Stimulated activated CD8-positive, alpha-beta memory T cell treated with anti-CD3 and anti-CD28 coated beads, Interleukin-2, amount 100 ng/mL, for 1 hour (primary cell): ENCODE data around the gene VPS13C.
"Not testable (repeated sequence)": the region's sequence is repeated elsewhere in the genome, so short reads cannot be mapped to it uniquely, and the experiment has no call there.

Experiments
- DNase-seq, 2 donors: peaks; one replicate each; pipeline ENCODE4 v3.0.0-alpha.2; 2020; ENCODE audit warnings: low read depth in 2 of 2

The VPS13C gene

DNA sequence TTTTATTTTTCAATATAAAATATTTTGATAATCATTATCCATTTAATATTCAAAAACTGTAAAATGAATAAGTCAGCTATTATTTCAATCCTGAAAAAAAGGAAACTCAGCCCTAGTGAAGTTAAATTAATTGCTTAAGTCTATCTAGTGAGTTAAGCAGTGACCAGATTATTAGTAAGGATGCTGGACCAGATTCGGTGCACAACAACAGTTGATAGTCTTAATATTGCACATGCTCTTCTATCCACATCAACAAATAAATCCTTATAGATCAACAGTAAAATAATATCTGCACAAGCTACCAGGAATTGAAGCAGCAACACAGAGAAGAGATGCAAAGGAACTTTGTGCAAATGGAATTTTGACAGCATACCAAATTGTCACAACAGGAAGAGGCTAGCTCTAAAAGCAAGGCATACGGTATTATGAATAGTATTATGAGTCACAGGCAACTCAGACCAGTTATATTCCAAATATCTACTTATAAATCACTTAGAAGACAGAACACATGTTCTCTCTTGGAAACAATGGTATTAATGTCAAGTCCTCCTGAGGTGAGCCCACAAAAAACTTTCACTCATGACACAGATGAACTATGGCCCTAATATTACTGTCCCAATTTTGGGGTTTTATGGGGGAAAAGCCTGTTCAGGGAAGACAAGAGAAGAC lies 24.9 kb downstream of the VPS13C start:
- DNase-seq = no peak

DNA sequence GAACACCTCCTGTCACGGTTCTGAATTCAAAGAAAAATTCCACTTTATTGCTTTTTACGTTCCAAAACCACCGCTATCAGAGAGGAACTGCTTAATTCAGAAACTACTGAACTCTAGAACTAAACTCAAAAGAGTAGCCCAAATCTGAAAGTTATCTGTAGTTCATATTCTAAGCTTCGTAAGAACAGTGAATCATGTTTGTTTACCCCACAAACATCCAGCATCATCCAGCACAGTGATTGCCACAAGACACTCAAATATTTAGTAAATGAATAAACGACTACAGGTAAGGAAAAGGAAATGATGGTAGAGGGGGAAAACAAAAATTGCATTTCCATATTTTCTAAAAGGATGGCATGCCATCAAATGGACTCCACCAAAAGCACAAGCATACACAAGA lies 32.3 kb downstream of the VPS13C start:
- no peak for DNase-seq

DNA sequence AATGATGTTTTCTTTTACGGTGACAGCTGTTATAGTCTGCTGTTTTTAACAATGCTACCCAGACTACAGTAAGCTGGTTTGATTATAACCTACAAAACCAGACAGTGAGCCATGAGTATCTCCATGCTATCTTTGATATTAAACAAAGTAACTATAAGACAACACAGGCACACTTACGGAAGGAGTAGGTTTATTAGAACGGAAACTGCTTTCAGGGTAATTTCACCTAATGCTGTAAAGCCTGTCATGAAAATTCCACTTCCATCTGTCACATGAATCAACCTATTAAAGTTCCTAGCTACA lies 33.0 kb downstream of the VPS13C start:
- no peak for DNase-seq

DNA sequence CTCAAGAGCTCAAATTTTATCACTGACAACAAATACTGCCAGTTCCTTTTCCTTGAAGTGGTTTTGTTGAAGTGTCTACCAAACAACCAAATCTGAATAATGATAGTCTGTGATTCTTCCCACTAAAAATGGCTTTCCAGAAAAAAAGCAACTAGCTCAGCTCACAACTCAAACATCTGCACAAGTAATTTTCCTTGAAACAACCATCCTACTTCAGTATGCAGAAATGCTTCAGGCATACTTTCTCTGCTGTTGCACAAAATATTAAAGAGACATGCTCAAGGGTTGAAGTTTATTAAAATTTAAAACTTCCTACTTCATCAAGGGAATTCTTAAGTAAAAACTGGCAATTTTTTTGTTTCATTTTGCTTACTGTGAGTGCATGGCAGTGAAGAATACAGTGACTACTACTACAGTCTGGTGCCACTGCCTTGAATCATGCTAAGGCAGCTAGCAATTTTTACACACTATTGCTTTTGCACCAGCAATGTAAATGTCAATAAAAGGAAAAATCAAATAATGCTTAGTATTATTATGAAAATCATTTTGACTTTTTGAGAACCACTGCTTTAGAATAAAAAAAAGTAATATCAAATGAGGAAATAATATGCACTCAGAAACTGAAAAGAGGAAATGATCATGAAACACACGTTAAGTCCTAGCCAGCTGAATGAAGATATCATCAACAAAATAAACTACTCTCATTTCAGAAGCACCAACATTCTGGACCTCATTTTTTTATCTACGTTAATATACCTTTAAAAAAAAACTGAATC lies 33.6 kb downstream of the VPS13C start:
- no peak for DNase-seq

DNA sequence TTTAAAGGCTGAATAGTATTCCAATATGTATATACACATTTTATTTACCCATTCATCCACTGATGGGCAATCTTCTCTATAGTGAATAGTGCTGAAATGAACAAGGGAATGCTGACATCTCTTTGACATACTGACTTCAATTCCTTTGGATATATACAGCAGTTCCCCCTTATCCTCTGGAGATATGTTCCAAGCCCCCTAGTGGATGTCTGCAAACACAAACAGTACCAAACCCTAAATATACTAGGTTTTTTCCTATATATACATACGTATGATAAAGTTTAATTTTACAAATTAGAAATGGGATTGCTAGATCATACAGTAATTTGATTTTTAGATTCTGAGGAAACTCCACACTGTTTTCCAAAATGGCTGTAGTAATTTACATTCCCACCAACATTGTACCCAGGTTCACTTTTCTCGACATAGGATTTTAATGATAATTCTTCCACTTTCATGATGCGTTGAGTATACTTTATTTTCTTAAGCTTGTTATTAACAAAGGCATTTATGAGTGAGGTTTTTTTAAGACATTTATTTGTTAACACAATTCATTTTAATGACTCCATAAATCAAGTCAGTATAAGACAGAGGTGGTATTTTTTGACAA lies 38.2 kb downstream of the VPS13C start:
- DNase-seq = no peak

GRCh38 chr15:62020576-62021160 lies 39.6 kb downstream of the VPS13C start:
- DNase-seq = no peak

DNA sequence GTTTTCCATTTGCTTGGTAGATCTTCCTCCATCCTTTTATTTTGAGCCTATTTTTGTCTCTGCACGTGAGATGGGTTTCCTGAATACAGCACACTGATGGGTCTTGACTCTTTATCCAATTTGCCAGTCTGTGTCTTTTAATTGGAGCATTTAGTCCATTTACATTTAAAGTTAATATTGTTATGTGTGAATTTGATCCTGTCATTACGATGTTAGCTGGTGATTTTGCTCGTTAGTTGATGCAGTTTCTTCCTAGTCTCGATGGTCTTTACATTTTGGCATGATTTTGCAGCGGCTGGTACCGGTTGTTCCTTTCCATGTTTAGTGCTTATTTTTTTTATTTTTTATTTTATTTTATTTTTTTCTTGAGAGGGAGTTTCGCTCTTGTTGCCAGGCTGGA lies 54.9 kb downstream of the VPS13C start:
- DNase-seq = not testable (repeated sequence)

GRCh38 chr15:61997786-61998185 lies 62.5 kb downstream of the VPS13C start:
- DNase-seq = no peak

DNA sequence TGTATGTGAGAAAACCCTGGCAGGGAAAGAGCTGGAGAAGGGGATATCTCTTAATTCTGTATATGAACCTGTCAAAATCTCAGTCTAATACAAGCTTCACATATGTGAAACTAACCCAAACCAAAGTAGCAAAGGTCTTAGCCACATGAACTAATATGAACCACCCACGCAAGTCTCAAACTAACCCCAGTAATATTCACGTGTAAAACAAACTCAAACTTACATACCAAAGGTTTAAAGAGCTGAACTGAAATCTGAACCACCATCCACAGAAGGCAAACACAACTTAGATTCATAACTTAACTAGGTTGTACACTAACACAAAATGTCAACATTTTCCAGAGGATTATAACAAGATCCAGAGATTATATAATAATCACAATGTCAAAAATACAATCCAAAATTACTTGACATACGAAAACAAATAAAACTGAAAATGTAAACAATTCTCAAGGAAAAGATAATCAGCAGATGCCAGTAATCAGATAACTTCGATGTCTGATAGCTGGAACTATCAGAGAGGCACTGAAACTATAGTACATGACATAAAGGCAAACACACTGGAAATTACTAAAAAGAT lies 64.1 kb downstream of the VPS13C start:
- no peak for DNase-seq

DNA sequence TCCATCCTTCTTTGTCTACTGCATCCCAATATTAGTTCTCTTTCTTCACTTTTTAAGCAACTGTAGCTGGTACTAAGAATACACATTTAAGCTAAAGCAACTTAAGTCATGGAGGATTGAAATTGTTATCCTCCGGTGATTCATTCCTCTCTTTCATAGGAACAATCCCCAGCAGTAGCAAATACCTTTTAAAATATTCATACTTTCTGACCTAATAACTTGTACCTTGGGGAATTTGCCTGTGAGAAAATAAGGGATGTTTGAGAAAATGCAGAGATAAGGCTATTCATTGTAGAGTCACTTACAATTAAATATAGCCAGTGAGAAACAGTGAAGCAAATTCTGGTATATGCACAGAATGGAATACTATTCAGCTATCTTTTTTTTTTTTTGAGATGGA lies 66.0 kb downstream of the VPS13C start:
- no peak for DNase-seq

- no peak for DNase-seq
Observed at GRCh38 chr15:61992518-61992917, 67.7 kb downstream of the VPS13C start.

DNA sequence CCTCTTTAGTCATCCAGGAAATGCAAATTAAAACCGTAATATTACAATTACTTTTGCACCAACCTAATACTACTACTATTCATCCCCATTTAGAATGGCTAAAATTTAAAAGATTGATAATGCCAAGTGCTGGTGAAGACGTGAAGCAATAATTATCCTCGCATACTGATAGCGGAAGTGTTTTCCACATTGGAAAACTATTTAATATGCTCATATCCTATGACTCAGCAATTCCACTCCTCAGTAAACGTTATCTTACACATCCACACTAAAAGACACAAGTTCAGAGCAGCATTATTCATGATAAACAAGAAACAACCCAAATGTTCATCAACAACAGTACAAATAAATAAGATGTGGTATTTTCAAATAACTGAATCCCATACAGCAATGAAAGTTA lies 70.6 kb downstream of the VPS13C start:
- DNase-seq = no peak

DNA sequence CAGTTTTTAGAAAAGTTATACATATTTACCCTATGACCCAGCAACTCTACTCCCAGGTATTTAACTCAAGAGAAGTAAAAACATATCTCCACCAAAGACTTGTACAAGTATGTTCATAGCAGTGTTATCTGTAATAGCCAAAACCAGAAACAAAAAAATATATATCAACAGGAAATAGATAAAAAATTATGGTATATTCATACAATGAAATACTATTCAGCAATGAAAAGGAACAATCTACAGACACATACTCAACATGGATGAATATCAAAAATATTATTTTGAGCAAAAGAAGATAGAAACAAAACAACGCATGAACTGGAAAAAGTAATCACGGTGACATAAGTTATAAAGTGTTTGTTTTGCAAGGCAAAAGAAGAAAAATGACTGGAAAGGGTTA lies 72.4 kb downstream of the VPS13C start:
- DNase-seq = no peak

GRCh38 chr15:61983081-61983480 lies 77.2 kb downstream of the VPS13C start:
- DNase-seq = no peak

GRCh38 chr15:61978225-61978624 lies 82.0 kb downstream of the VPS13C start:
- no peak for DNase-seq

DNA sequence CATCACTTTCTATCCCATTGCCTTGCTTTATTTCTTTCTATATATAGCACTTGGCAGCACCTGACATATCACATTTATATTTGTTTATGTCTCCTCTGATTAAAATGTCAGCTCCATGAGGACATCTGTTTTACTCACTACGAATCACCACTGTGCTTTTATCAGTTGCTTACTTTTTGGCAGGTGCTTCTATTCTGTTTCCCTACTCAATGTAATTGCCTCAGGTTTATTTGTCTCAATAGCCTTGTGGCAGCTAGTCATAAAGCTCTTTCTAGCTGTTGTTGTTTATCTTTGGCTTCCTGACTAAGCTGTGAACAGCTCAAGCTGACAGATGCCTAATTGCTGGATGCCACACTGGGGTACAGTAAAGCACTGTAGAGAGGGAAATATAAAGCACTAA lies 85.5 kb downstream of the VPS13C start:
- no peak for DNase-seq

DNA sequence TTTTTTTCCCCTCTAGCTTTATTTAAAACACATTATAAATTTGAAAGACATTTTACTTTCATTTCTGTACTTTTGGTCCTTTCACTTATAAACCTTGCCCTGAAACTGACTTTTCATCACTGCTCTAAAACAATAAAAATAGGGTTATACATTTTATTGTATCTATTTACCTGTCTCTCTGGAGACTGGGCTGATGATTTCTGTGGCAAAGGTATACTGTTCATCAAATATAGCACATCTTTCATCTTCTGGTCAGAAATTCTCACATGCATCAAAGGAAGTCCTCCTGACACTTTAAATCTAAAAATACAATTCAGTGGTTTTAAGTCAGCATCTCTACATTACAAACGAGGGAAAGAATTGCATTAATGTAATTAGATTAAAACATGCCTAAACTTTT lies 86.1 kb downstream of the VPS13C start:
- DNase-seq = no peak

DNA sequence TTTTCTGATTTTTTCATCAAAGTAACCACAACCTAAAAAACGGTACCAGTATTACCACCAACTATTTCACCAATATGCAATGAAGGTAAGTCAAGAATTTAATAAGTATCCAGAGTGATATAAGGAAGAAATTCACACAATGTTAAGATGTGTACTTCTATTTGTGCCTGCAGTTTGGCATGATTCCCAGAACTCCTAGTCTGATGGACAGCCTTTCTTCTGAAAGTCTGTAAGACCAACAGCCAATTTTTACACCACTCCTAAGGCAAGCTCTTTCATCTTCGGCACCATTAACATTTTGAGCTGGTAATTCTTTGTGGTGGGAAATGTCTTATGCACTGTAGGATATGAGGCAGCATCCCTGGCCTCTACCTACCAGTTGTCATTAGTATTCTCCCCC lies 108.3 kb downstream of the VPS13C start:
- no peak for DNase-seq

GRCh38 chr15:61946778-61947177 lies 113.5 kb downstream of the VPS13C start:
- no peak for DNase-seq

- no peak for DNase-seq
Observed at GRCh38 chr15:61943992-61944391, 116.3 kb downstream of the VPS13C start.

- DNase-seq = no peak
Observed at GRCh38 chr15:61938249-61938648, 122.0 kb downstream of the VPS13C start.

GRCh38 chr15:61936528-61937195 lies 123.6 kb downstream of the VPS13C start:
- no peak for DNase-seq
